CD4-positive, alpha-beta T cell treated with Interleukin-4 for 1 hour (primary cell): ENCODE results near the gene HCRTR1.

Experiments
- DNase-seq, 2 donors: peaks; one replicate each; pipeline ENCODE4 v3.0.0-alpha.2; 2020 to 2022

Gene HCRTR1

GRCh38 chr1:31668303-31668883 lies 50.9 kb downstream of the HCRTR1 start:
- no peak for DNase-seq

GRCh38 chr1:31669433-31669785 lies 51.9 kb downstream of the HCRTR1 start:
- no peak for DNase-seq

GRCh38 chr1:31669786-31670592 lies 52.5 kb downstream of the HCRTR1 start:
- DNase-seq: peak; percentile 14 to 18

DNA sequence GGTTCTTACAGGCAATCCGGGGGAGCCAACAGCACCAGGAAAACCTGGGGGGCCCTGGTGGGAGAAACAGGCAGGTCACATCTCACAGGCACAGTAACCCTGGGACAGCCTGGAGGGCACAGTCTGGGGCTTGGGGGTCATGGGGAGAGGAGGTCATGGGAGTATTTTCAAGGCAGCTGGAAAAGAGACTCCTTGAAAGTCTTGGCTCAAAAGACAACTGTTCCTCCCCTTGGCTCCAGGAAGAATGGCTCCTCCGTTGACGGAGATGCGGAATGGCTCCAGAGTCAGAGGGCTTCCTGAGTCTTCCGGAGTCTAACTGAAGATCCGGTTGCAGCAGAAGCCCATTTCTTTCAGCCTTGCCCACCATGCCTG lies 53.1 kb downstream of the HCRTR1 start:
- DNase-seq: no peak

- no peak for DNase-seq
Observed at GRCh38 chr1:31671147-31671546, 53.7 kb downstream of the HCRTR1 start.

GRCh38 chr1:31671561-31672201 lies 54.2 kb downstream of the HCRTR1 start:
- DNase-seq: no peak

- no peak for DNase-seq
Observed at GRCh38 chr1:31672986-31673385, 55.5 kb downstream of the HCRTR1 start.

DNA sequence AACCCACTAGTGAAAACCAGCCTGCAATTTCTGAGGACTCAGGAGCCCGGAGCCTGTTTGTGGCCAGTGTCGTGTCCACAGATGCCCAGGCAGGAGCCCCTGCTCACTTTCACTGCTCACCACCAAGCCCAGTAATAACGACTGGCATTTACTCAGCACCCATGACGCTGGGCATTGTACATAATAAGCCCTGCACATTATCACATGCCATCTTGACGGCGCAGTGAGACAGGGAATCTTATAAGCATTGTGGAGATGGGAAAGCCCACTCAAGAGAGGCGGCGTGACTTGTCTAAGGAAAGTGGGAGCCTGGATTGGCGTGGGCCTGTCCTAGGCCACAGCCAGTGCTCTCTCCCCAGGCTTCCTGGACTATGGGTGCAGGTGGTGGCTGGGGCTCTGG lies 55.9 kb downstream of the HCRTR1 start:
- no peak for DNase-seq

DNA sequence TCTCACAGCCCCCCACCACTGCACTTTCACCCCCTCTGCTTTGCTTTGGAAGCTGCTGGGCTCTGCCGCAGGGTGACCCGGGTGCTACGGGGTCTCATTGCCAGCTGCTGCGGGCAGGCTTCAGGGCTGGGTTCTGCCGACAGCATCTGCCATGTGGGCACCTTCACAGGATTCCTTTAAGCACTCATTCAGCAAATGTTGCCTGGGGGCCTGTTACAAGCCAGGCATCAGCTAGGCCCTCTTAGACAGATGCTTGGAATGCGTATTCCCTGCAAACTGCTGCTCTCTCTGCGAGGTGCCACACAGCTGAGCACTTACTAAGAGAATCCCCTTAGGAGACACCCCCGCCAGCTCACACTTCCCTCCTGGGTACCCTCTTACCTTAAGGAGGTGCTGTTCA lies 57.1 kb downstream of the HCRTR1 start:
- no peak for DNase-seq

DNA sequence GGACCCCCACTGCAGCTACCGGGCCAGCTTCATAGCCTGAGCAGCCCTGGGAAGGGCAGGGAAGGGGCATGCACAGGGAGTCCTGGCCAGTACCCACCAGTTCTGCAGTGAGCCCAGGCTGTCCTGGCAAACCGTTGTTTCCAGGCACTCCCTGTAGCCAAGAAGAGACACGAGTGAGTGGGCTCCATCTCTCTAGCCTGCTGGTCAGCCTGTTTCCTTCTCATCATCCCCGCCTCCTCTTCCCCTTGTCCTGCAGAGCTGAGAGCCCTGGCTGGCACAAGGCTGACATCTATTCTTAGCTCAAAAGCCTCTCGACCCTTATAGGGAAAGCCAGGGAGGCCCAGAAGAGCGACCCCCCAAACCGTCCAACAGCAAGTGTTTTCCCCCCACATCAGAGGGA lies 57.7 kb downstream of the HCRTR1 start:
- DNase-seq: no peak

DNA sequence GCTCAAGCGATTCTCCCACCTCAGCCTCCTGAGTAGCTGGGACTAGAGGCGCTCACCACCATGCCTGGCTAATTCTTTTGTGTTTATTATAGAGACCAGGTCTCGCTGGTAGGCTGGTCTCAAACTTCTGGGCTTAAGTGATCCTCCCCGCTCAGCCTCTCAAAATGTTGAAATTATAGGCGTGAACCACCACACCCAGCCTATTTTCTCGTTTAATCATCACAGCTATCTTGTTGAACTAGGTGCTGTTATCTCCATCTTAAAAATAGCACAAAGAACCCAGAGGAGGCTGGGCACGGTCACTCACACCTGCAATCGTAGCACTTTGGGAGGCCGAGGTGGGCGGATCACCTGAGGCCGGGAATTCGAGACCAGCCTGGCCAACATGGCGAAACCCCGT lies 58.3 kb downstream of the HCRTR1 start:
- no peak for DNase-seq
